ENCODE measurements around the gene PA2G4. TPM values are rescaled to one million over a fixed set of nuclear protein-coding genes. Genes with fewer than 3 reads are reported as not detected.

Gene PA2G4
- total and polyA plus RNA-seq, 2 donors (not counting 3 experiments of a cell fraction or from before 2014, with no cell fraction given) = 121 to 188 TPM

- Histone ChIP-seq H3K4me3 (replicated peaks in 1 of 3; ENCODE audit: insufficient read depth in 1 of 3, low read depth in 1 of 3, low read length in 3 of 3) (peak overlapping the region; percentile 44 to 98 (median 70)), H3K9ac (replicated peaks; ENCODE audit: extremely low read depth, insufficient read depth, low read length) (peak overlapping the region; percentile 95), H3K79me2 (ENCODE audit: control insufficient read depth, insufficient read depth, low read length) (peaks cover 20% of the 10 kb centered on the region), H3K4me2 (ENCODE audit: insufficient read depth, low read length) (peak overlapping the region; percentile 66), H2AFZ (ENCODE audit: low read depth, low read length) (peak overlapping the region; percentile 20), H3K9me3 (replicated peaks; ENCODE audit: control insufficient read depth, insufficient read depth, low read length) (no peaks in the 10 kb centered on the region), H4K20me1 (replicated peaks; ENCODE audit: control insufficient read depth, extremely low read depth, insufficient read depth, low read length) (no peaks in the 10 kb centered on the region), H3K27ac (ENCODE audit: insufficient read depth, low read depth, low read length) (peak overlapping the region; percentile 86), H3K9me1 (replicated peaks; ENCODE audit: control insufficient read depth, extremely low read depth, insufficient read depth, low read length) (no peaks in the 10 kb centered on the region), H3K36me3 (ENCODE audit: control insufficient read depth in 2 of 2, extremely low read depth in 1 of 2, insufficient read depth in 2 of 2, low read length in 2 of 2) (peaks cover 10 to 12% of the 10 kb centered on the region in 2 experiments), H3K4me1 (ENCODE audit: control insufficient read depth, extremely low read depth, insufficient read depth, low read length) (peaks cover 24% of the 10 kb centered on the region), H3K27me3 (ENCODE audit: control insufficient read depth in 2 of 2, insufficient read depth in 2 of 2, low read length in 2 of 2) (no peaks in the 10 kb centered on the region)
- peak; percentile 8 for DNase-seq (ENCODE audit: low read depth, low spot score)
- FAIRE-seq = no peak
- ChIA-PET POLR2A (interaction anchor here (0.8 to 4.0 kb wide), 2 partner anchors 11 to 386 kb away, joined by 3 to 37 read pairs; partner anchors contain the start of genes CD63 and PA2G4), CTCF (interaction anchor here (1.0 to 11.9 kb wide), 4 partner anchors 11 to 73 kb away, joined by 3 to 236 read pairs (median 8); partner anchors contain the start of genes PA2G4 and SMARCC2)
- dilution Hi-C loops (cut with MboI; ENCODE audit: extremely low pct_ligation_motif_present, low sequenced_read_pairs) (no loop called here), intact Hi-C loops (cut with micrococcal nuclease) (no loop called here)
- TF ChIP-seq CTCF (IDR thresholded peaks at IDR 0.05; ENCODE audit: extremely low read depth in 1 of 2, insufficient read depth in 1 of 2, low read depth in 1 of 2, low read length in 2 of 2) = no peak
- TF ChIP-seq EZH2 (IDR thresholded peaks at IDR 0.05; ENCODE audit: borderline replicate concordance, low read depth, low read length, severe bottlenecking) = no peak
- TF ChIP-seq POLR2A (IDR thresholded peaks at IDR 0.05; ENCODE audit: low read depth, low read length) = no peak
- TF ChIP-seq MYC (IDR thresholded peaks at IDR 0.05; ENCODE audit: low read depth, low read length) = no peak
- no peak for TF ChIP-seq JUN (IDR thresholded peaks at IDR 0.05; ENCODE audit: borderline replicate concordance, insufficient read depth, insufficient read length, low read depth)
- no peak for TF ChIP-seq GATA2 (IDR thresholded peaks at IDR 0.05; ENCODE audit: insufficient read depth, insufficient read length, low read depth, low read length)
- TF ChIP-seq POLR2AphosphoS5 (IDR thresholded peaks at IDR 0.05; ENCODE audit: insufficient read depth, low read depth, low read length) = no peak
- TF ChIP-seq FOS (IDR thresholded peaks at IDR 0.05; ENCODE audit: borderline replicate concordance, insufficient read depth, low read length) = no peak
- TF ChIP-seq MAX (IDR thresholded peaks at IDR 0.05; ENCODE audit: insufficient read depth, insufficient read length) = no peak
- no TSS peak for BruUV-seq (replicated peaks)
These were observed 11.0 kb downstream of the PA2G4 start for GRCh38 chr12:56115329-56115728.
